ENCODE data around the gene HDAC4. TPM values are rescaled to one million over a fixed set of nuclear protein-coding genes. Genes with fewer than 3 reads are reported as not detected.

Gene HDAC4
- total and polyA plus RNA-seq, 4 donors: 2.9 to 37.2 (median 4.4) TPM

DNA sequence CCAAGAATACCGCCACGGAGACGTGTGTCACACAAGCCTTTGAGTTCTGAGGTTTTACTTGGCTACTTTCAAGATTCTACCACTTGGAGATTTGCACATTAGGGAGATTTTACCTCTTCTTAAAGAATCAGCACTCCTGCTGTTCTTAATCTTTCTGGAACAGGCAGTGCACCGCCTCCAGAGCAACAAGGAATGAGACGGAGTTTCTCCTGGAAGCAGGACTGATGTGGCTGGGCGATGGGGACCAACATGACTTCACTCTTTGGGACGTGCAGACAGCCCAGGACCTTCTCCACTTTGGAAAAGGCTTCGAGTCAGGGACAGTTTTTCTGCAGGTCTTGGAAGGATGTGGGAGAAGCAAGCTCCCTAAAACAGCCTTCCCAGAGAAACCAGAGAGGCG is 255.2 kb downstream of the HDAC4 start:
- H3K4me3 ChIP-seq (ENCODE audit: low read depth in 1 of 3, low read length in 3 of 3): no peak overlapping the region
- DNase-seq (ENCODE audit: low spot score): no peak
- H3K9me3 ChIP-seq (ENCODE audit: control insufficient read depth in 4 of 4, low read length in 3 of 4): no peaks in the 10 kb centered on the region
- TF ChIP-seq GABPA (IDR thresholded peaks at IDR 0.05 in 1 of 2, conservative IDR thresholded peaks at IDR 0.05 in 1 of 2): no peak
- TF ChIP-seq, protein P1, sequence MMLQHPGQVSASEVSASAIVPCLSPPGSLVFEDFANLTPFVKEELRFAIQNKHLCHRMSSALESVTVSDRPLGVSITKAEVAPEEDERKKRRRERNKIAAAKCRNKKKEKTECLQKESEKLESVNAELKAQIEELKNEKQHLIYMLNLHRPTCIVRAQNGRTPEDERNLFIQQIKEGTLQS (IDR thresholded peaks at IDR 0.05): no peak
- H3K9ac ChIP-seq (ENCODE audit: low read depth in 1 of 2, low read length in 2 of 2): no peak overlapping the region
- H3K36me3 ChIP-seq (ENCODE audit: control insufficient read depth in 4 of 4, insufficient read depth in 3 of 4, low read depth in 1 of 4, low read length in 3 of 4): peaks cover 0 to 26% (median 9%) of the 10 kb centered on the region in 4 donors
- H3K27me3 ChIP-seq (ENCODE audit: control insufficient read depth in 4 of 4, insufficient read depth in 4 of 4, low read length in 3 of 4): no peaks in the 10 kb centered on the region
- no peak overlapping the region for H3K27ac ChIP-seq (ENCODE audit: low read depth in 1 of 2, low read length in 2 of 2)
- WGBS: 96% methylated on average over 9 of the region's 9 CpGs
- H3K4me1 ChIP-seq (ENCODE audit: control insufficient read depth in 4 of 4, insufficient read depth in 4 of 4, low read length in 3 of 4): no peaks in the 10 kb centered on the region

- no peaks in the 10 kb centered on the region for H3K27me3 ChIP-seq (ENCODE audit: control insufficient read depth in 4 of 4, insufficient read depth in 4 of 4, low read length in 3 of 4)
- no peaks in the 10 kb centered on the region for H3K4me1 ChIP-seq (ENCODE audit: control insufficient read depth in 4 of 4, insufficient read depth in 4 of 4, low read length in 3 of 4)
- no peak overlapping the region for H3K27ac ChIP-seq (ENCODE audit: low read depth in 1 of 2, low read length in 2 of 2)
- DNase-seq (ENCODE audit: low spot score): no peak
- TF ChIP-seq EGR1 (IDR thresholded peaks at IDR 0.05; ENCODE audit: low read depth in 2 of 2): no peak
- TF ChIP-seq SP1 (IDR thresholded peaks at IDR 0.05): no peak
- TF ChIP-seq, protein P1 (IDR thresholded peaks at IDR 0.05): no peak
- TF ChIP-seq GABPA (IDR thresholded peaks at IDR 0.05 in 1 of 2, conservative IDR thresholded peaks at IDR 0.05 in 1 of 2): no peak
- TF ChIP-seq HNF4G (IDR thresholded peaks at IDR 0.05): no peak
- TF ChIP-seq RAD21 (IDR thresholded peaks at IDR 0.05): no peak
- H3K4me3 ChIP-seq (ENCODE audit: low read depth in 1 of 3, low read length in 3 of 3): no peak overlapping the region
- no peak overlapping the region for H3K9ac ChIP-seq (ENCODE audit: low read depth in 1 of 2, low read length in 2 of 2)
- no peaks in the 10 kb centered on the region for H3K9me3 ChIP-seq (ENCODE audit: control insufficient read depth in 4 of 4, low read length in 3 of 4)
- H3K36me3 ChIP-seq (ENCODE audit: control insufficient read depth in 4 of 4, insufficient read depth in 3 of 4, low read depth in 1 of 4, low read length in 3 of 4): peaks cover 0 to 26% (median 10%) of the 10 kb centered on the region in 4 donors
- WGBS: 98% methylated on average over 15 of the region's 15 CpGs
Measured at GRCh38 chr2:239145106-239145505, 255.7 kb downstream of the HDAC4 start.

DNA sequence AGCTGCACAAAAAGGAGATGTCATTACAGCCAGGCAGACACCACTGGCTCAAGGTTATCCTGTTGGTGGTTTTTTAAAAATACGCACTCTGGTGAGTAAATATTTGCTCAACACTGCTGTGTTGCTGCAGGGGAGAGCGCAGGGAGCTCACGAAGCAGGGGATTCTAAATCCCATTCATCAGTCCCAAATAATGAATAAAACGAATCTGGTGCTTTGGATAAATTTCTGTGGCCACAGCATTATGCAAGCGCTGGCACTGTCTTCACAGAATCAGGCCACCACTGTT is 256.2 kb downstream of the HDAC4 start:
- peaks cover 0 to 27% (median 10%) of the 10 kb centered on the region in 4 donors for H3K36me3 ChIP-seq (ENCODE audit: control insufficient read depth in 4 of 4, insufficient read depth in 3 of 4, low read depth in 1 of 4, low read length in 3 of 4)
- TF ChIP-seq, protein P1 (IDR thresholded peaks at IDR 0.05): no peak
- TF ChIP-seq RAD21 (IDR thresholded peaks at IDR 0.05): no peak
- TF ChIP-seq, protein P2, sequence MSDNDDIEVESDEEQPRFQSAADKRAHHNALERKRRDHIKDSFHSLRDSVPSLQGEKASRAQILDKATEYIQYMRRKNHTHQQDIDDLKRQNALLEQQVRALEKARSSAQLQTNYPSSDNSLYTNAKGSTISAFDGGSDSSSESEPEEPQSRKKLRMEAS (IDR thresholded peaks at IDR 0.05): no peak
- TF ChIP-seq HNF4A (conservative IDR thresholded peaks at IDR 0.05): no peak
- TF ChIP-seq RXRA (IDR thresholded peaks at IDR 0.05): no peak
- TF ChIP-seq SP1 (IDR thresholded peaks at IDR 0.05): no peak
- TF ChIP-seq HNF4G (IDR thresholded peaks at IDR 0.05): no peak
- no peak for TF ChIP-seq JUND (IDR thresholded peaks at IDR 0.05)
- TF ChIP-seq CTCF (IDR thresholded peaks at IDR 0.05; ENCODE audit: low read depth, low read length, missing input control): no peak
- H3K9me3 ChIP-seq (ENCODE audit: control insufficient read depth in 4 of 4, low read length in 3 of 4): no peaks in the 10 kb centered on the region
- no peak overlapping the region for H3K9ac ChIP-seq (ENCODE audit: low read depth in 1 of 2, low read length in 2 of 2)
- H3K4me1 ChIP-seq (ENCODE audit: control insufficient read depth in 4 of 4, insufficient read depth in 4 of 4, low read length in 3 of 4): no peaks in the 10 kb centered on the region
- H3K27ac ChIP-seq (ENCODE audit: low read depth in 1 of 2, low read length in 2 of 2): no peak overlapping the region
- no peak overlapping the region for H3K4me3 ChIP-seq (ENCODE audit: low read depth in 1 of 3, low read length in 3 of 3)
- no peaks in the 10 kb centered on the region for H3K27me3 ChIP-seq (ENCODE audit: control insufficient read depth in 4 of 4, insufficient read depth in 4 of 4, low read length in 3 of 4)
- 66% methylated on average over 5 of the region's 5 CpGs for WGBS
- DNase-seq (ENCODE audit: low spot score): no peak
